GM20431 (cell line): ENCODE measurements around the gene GOLGA3.

ENCODE experiments used
- in situ Hi-C: fragments of 300-500 bp; cut with MseI, MboI; formaldehyde crosslinking; loops from one replicate; pipeline ENCODE4 v1.15.0; 2020; ENCODE audit warnings: low sequenced_read_pairs; ENCODE audit not compliant: unreplicated experiment

Gene GOLGA3

GRCh38 chr12:132729541-132730320, 98.9 kb downstream of the GOLGA3 start:
- in situ Hi-C loops, result no loop called here

GRCh38 chr12:132728502-132728901, 100.2 kb downstream of the GOLGA3 start:
- in situ Hi-C loops, result no loop called here

- in situ Hi-C loops, result no loop called here
These were observed 101.4 kb downstream of the GOLGA3 start for GRCh38 chr12:132727091-132727794.

- in situ Hi-C loops, result no loop called here
These were observed 102.3 kb downstream of the GOLGA3 start for GRCh38 chr12:132726386-132726785.

- in situ Hi-C loops, result no loop called here
These were observed 104.0 kb downstream of the GOLGA3 start for GRCh38 chr12:132724506-132725241.

GRCh38 chr12:132723764-132724140, 104.9 kb downstream of the GOLGA3 start:
- in situ Hi-C loops, result no loop called here

- in situ Hi-C loops, result no loop called here
These were observed 105.5 kb downstream of the GOLGA3 start for GRCh38 chr12:132723015-132723763.

GRCh38 chr12:132720606-132721345, 107.9 kb downstream of the GOLGA3 start:
- in situ Hi-C loops, result no loop called here

GRCh38 chr12:132719954-132720324, 108.7 kb downstream of the GOLGA3 start:
- in situ Hi-C loops, result no loop called here

- in situ Hi-C loops, result no loop called here
These were observed 109.3 kb downstream of the GOLGA3 start for GRCh38 chr12:132719141-132719953.
